GM23338 (cell line): ENCODE results near the gene CDKN1C. TPM values are rescaled to one million over a fixed set of nuclear protein-coding genes. Genes with fewer than 3 reads are reported as not detected.

Source experiments
- ATAC-seq: fragments of 200-7000 bp; cut with Tn5 transposase; 3 replicates; pipeline ENCODE4 v1.9.1; 2020
- DNase-seq: peaks from one replicate; pipeline ENCODE4 v3.0.0-alpha.2; 2015; ENCODE audit warnings: low spot score
- H2AFZ ChIP-seq: fragments of 200-600 bp; sonication (generic); 2 replicates; pipeline ENCODE4 v1.8.0; 2016; ENCODE audit warnings: antibody characterized with exemption, mild to moderate bottlenecking, moderate library complexity
- H3F3A ChIP-seq: fragments of 200-600 bp; sonication (generic); replicated peaks from 2 replicates; pipeline ENCODE4 v1.8.0; 2017; ENCODE audit warnings: antibody characterized with exemption, mixed run types, low read depth
- H3K27ac ChIP-seq: fragments of 200-600 bp; sonication (generic); 2 replicates; pipeline ENCODE4 v1.6.1; 2016; ENCODE audit warnings: low read depth
- H3K27me3 ChIP-seq: fragments of 200-600 bp; sonication (generic); 2 replicates; pipeline ENCODE4 v1.8.0; 2016; ENCODE audit warnings: mild to moderate bottlenecking, mixed run types, moderate library complexity; ENCODE audit not compliant: insufficient read depth
- H3K36me3 ChIP-seq: fragments of 200-600 bp; sonication (generic); 2 replicates; pipeline ENCODE4 v1.8.0; 2016; ENCODE audit warnings: mild to moderate bottlenecking; ENCODE audit not compliant: insufficient read depth
- H3K4me1 ChIP-seq: fragments of 200-600 bp; sonication (generic); 2 replicates; pipeline ENCODE4 v1.8.0; 2016; ENCODE audit warnings: mild to moderate bottlenecking, moderate library complexity; ENCODE audit not compliant: insufficient read depth
- H3K4me2 ChIP-seq: fragments of 200-600 bp; sonication (generic); 2 replicates; pipeline ENCODE4 v1.7.1; 2017; ENCODE audit warnings: mixed run types
- H3K4me3 ChIP-seq: fragments of 200-600 bp; sonication (generic); 2 replicates; pipeline ENCODE4 v1.6.1; 2016; ENCODE audit warnings: mixed run types
- H3K79me2 ChIP-seq: fragments of 200-600 bp; sonication (generic); replicated peaks from 2 replicates; pipeline ENCODE4 v1.8.0; 2017; ENCODE audit warnings: mild to moderate bottlenecking; ENCODE audit not compliant: insufficient read depth
- H3K9me2 ChIP-seq: fragments of 200-600 bp; sonication (generic); 2 replicates; pipeline ENCODE4 v1.8.0; 2017; ENCODE audit not compliant: insufficient read depth
- H4K20me1 ChIP-seq: fragments of 200-600 bp; sonication (generic); replicated peaks from 2 replicates; pipeline ENCODE4 v1.8.0; 2017; ENCODE audit warnings: mild to moderate bottlenecking; ENCODE audit not compliant: insufficient read depth
- H3K27ac Mint-ChIP-seq: 2 replicates; pipeline ENCODE4 v1.8.0; 2020; ENCODE audit warnings: inconsistent platforms, mild to moderate bottlenecking, moderate library complexity, mixed read lengths
- H3K27me3 Mint-ChIP-seq: 3 replicates; pipeline ENCODE4 v1.8.0; 2022; ENCODE audit warnings: low read depth, mild to moderate bottlenecking, moderate library complexity, mixed read lengths, inconsistent platforms; ENCODE audit not compliant: insufficient read depth, poor library complexity
- H3K36me3 Mint-ChIP-seq: 3 replicates; pipeline ENCODE4 v1.8.0; 2021; ENCODE audit warnings: low read depth, mild to moderate bottlenecking, inconsistent platforms, moderate library complexity, mixed read lengths
- H3K4me1 Mint-ChIP-seq: 3 replicates; pipeline ENCODE4 v1.8.0; 2020; ENCODE audit warnings: mild to moderate bottlenecking, inconsistent platforms, mixed read lengths
- H3K4me3 Mint-ChIP-seq: 3 replicates; pipeline ENCODE4 v1.8.0; 2021; ENCODE audit warnings: moderate library complexity, mild to moderate bottlenecking, inconsistent platforms, mixed read lengths
- H3K9me3 Mint-ChIP-seq: 3 replicates; pipeline ENCODE4 v1.8.0; 2020; ENCODE audit warnings: moderate library complexity, mild to moderate bottlenecking, inconsistent platforms, mixed read lengths
- EZH2 ChIP-seq: fragments of 200-600 bp; sonication (generic); IDR thresholded peaks from one replicate; pipeline ENCODE4 v1.8.0; 2017; ENCODE audit warnings: antibody characterized with exemption, mild to moderate bottlenecking, low read depth; ENCODE audit not compliant: unreplicated experiment
- STAT1 ChIP-seq: IDR thresholded peaks from one replicate; pipeline ENCODE4 v1.6.1; 2016; ENCODE audit warnings: antibody characterized with exemption; ENCODE audit not compliant: unreplicated experiment
- ZNF331 ChIP-seq: fragments of 250-450 bp; sonication (Bioruptor Pico); IDR thresholded peaks from 2 replicates; pipeline ENCODE4 v1.5.0; 2020; ENCODE audit warnings: low read depth, mild to moderate bottlenecking, moderate library complexity
- polyA plus RNA-seq: library from polyadenylated mRNA; unstranded; fragments of >200 nt; fragmentation: Nextera tagmentation; extraction: Ambion mirVana; gene quantifications from 2 replicates; pipeline ENCODE4 v1.2.1, GENCODE V29; 2016
- total RNA-seq: library from RNA; depleted of rRNA; stranded (reverse); fragments of >200 nt; shearing (Covaris generic); gene quantifications from 2 replicates; pipeline ENCODE4 v1.2.3, GENCODE V29; 2014
- TF ChIP-seq, protein P1 (sequence below): fragments of 250-450 bp; sonication (Bioruptor Pico); IDR thresholded peaks from 2 replicates; pipeline ENCODE4 v1.5.0; 2020; ENCODE audit warnings: mild to moderate bottlenecking, moderate library complexity

Gene CDKN1C
- total and polyA plus RNA-seq, 2 experiments from 2014 or later, result 19.3 to 23.5 TPM

GRCh38 chr11:2842876-2843275 is 42.7 kb downstream of the CDKN1C start:
- ATAC-seq (no peak), DNase-seq (no peak)
- no peaks in the 10 kb centered on the region for H3K4me1 ChIP-seq
- H3K4me3 ChIP-seq, result no peak overlapping the region
- no peak overlapping the region for H3K27ac ChIP-seq
- no peak for TF ChIP-seq EZH2
- H3K79me2 ChIP-seq, result no peaks in the 10 kb centered on the region
- no peaks in the 10 kb centered on the region for H4K20me1 ChIP-seq
- peaks cover 22% of the 10 kb centered on the region for H3K27me3 Mint-ChIP-seq
- no peak overlapping the region for H3K27ac Mint-ChIP-seq
- H3K27me3 ChIP-seq, result no peaks in the 10 kb centered on the region
- no peak overlapping the region for H3K4me3 Mint-ChIP-seq
- no peaks in the 10 kb centered on the region; the same call in 2 of the 3 replicates for H3K9me3 Mint-ChIP-seq
- H3K4me1 Mint-ChIP-seq, result peaks cover 16% of the 10 kb centered on the region
- no peaks in the 10 kb centered on the region for H3F3A ChIP-seq
- no peak overlapping the region for H3K4me2 ChIP-seq
- no peaks in the 10 kb centered on the region for H3K36me3 Mint-ChIP-seq
- H3K9me2 ChIP-seq, result no peaks in the 10 kb centered on the region
- no peaks in the 10 kb centered on the region for H3K36me3 ChIP-seq
- H2AFZ ChIP-seq, result no peak overlapping the region

DNA sequence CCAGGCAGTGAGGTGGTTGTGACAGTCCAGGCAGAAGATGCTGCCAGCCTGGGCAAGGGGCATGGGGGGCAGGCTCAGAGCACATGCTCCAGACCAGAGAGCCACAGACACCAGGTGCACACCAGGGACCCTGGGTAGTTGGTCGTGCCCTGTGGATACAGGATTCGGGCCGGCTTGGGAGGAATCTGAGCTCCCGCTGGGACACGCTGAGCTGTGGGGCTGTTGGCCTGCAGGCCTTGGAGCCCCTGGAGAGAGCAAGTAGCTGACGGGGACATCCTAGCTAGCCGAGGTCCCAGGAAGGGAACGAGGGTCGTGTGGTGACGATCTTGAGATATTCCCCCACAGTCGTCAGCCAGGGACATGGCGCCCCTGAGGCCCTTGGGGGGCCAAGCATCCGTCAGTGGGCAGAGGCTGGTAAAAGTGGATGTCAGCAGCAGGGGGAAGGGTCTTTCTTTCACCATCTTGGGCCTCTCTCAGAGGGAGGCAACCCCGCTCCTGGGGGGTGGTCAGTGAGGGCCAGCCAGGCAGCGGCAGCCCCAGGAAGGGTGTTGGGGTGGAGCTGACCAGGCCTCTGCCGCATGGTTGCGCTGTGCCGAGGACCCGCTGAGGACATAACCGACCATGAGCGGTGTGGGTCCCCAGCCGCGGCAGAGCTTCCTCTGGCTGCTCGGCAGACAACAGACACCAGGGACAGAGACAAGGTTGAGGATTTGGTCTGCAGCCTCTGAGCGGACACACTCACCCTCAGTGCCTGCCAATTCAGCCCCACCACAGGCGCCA is 44.0 kb downstream of the CDKN1C start:
- Histone ChIP-seq H3K9me2 (no peaks in the 10 kb centered on the region), H3K27me3 (peaks cover 3% of the 10 kb centered on the region), H3K79me2 (no peaks in the 10 kb centered on the region), H2AFZ (no peak overlapping the region), H3K4me3 (no peak overlapping the region), H3K4me1 (peaks cover 4% of the 10 kb centered on the region; the same call in 1 of the 2 replicates), H3K36me3 (no peaks in the 10 kb centered on the region), H3K27ac (no peak overlapping the region), H4K20me1 (no peaks in the 10 kb centered on the region), H3K4me2 (no peak overlapping the region), H3F3A (no peaks in the 10 kb centered on the region)
- H3K36me3 Mint-ChIP-seq, result no peaks in the 10 kb centered on the region
- H3K27me3 Mint-ChIP-seq, result peaks cover 26% of the 10 kb centered on the region
- ATAC-seq, result no peak
- peaks cover 21% of the 10 kb centered on the region for H3K4me1 Mint-ChIP-seq
- H3K27ac Mint-ChIP-seq, result no peak overlapping the region
- TF ChIP-seq, protein P1, sequence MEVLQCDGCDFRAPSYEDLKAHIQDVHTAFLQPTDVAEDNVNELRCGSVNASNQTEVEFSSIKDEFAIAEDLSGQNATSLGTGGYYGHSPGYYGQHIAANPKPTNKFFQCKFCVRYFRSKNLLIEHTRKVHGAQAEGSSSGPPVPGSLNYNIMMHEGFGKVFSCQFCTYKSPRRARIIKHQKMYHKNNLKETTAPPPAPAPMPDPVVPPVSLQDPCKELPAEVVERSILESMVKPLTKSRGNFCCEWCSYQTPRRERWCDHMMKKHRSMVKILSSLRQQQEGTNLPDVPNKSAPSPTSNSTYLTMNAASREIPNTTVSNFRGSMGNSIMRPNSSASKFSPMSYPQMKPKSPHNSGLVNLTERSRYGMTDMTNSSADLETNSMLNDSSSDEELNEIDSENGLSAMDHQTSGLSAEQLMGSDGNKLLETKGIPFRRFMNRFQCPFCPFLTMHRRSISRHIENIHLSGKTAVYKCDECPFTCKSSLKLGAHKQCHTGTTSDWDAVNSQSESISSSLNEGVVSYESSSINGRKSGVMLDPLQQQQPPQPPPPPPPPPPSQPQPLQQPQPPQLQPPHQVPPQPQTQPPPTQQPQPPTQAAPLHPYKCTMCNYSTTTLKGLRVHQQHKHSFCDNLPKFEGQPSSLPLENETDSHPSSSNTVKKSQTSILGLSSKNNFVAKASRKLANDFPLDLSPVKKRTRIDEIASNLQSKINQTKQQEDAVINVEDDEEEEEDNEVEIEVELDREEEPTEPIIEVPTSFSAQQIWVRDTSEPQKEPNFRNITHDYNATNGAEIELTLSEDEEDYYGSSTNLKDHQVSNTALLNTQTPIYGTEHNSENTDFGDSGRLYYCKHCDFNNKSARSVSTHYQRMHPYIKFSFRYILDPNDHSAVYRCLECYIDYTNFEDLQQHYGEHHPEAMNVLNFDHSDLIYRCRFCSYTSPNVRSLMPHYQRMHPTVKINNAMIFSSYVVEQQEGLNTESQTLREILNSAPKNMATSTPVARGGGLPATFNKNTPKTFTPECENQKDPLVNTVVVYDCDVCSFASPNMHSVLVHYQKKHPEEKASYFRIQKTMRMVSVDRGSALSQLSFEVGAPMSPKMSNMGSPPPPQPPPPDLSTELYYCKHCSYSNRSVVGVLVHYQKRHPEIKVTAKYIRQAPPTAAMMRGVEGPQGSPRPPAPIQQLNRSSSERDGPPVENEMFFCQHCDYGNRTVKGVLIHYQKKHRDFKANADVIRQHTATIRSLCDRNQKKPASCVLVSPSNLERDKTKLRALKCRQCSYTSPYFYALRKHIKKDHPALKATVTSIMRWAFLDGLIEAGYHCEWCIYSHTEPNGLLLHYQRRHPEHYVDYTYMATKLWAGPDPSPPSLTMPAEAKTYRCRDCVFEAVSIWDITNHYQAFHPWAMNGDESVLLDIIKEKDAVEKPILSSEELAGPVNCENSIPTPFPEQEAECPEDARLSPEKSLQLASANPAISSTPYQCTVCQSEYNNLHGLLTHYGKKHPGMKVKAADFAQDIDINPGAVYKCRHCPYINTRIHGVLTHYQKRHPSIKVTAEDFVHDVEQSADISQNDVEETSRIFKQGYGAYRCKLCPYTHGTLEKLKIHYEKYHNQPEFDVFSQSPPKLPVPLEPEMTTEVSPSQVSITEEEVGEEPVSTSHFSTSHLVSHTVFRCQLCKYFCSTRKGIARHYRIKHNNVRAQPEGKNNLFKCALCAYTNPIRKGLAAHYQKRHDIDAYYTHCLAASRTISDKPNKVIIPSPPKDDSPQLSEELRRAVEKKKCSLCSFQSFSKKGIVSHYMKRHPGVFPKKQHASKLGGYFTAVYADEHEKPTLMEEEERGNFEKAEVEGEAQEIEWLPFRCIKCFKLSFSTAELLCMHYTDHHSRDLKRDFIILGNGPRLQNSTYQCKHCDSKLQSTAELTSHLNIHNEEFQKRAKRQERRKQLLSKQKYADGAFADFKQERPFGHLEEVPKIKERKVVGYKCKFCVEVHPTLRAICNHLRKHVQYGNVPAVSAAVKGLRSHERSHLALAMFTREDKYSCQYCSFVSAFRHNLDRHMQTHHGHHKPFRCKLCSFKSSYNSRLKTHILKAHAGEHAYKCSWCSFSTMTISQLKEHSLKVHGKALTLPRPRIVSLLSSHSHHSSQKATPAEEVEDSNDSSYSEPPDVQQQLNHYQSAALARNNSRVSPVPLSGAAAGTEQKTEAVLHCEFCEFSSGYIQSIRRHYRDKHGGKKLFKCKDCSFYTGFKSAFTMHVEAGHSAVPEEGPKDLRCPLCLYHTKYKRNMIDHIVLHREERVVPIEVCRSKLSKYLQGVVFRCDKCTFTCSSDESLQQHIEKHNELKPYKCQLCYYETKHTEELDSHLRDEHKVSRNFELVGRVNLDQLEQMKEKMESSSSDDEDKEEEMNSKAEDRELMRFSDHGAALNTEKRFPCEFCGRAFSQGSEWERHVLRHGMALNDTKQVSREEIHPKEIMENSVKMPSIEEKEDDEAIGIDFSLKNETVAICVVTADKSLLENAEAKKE (CRISPR knock-in tag), result no peak
- TF ChIP-seq ZNF331 (CRISPR knock-in tag) (no peak), STAT1 (no peak)
- H3K9me3 Mint-ChIP-seq, result no peaks in the 10 kb centered on the region; the same call in 2 of the 3 replicates
- DNase-seq, result no peak
- no peak overlapping the region for H3K4me3 Mint-ChIP-seq
